IPS-20b (cell line): Measurements from ENCODE around the gene TLK2.
"Not testable (repeated sequence)": the region's sequence is repeated elsewhere in the genome, so short reads cannot be mapped to it uniquely, and the experiment has no call there.

ENCODE experiments used
- H3K27ac ChIP-seq: one replicate; pipeline ENCODE4 v1.5.1; 2013; ENCODE audit warnings: low read length
- H3K27me3 ChIP-seq: 2 replicates; pipeline ENCODE4 v1.6.1; 2013; ENCODE audit warnings: mild to moderate bottlenecking, low read length, inconsistent platforms; ENCODE audit not compliant: insufficient read depth
- H3K36me3 ChIP-seq: 2 replicates; pipeline ENCODE4 v1.6.1; 2013; ENCODE audit warnings: low read depth, mild to moderate bottlenecking, inconsistent platforms, low read length, moderate library complexity; ENCODE audit not compliant: insufficient read depth
- H3K4me1 ChIP-seq: 2 replicates; pipeline ENCODE4 v1.6.1; 2013; ENCODE audit warnings: mild to moderate bottlenecking, control low read depth, inconsistent platforms, low read length, moderate library complexity; ENCODE audit not compliant: insufficient read depth
- H3K4me3 ChIP-seq: 2 replicates; pipeline ENCODE4 v1.5.1; 2013; ENCODE audit warnings: mild to moderate bottlenecking, low read length, inconsistent platforms
- H3K9ac ChIP-seq: 2 replicates; pipeline ENCODE4 v1.6.1; 2013; ENCODE audit warnings: low read depth, mild to moderate bottlenecking, inconsistent platforms, low read length, moderate library complexity
- H3K9me3 ChIP-seq: 2 replicates; pipeline ENCODE4 v1.6.1; 2013; ENCODE audit warnings: mild to moderate bottlenecking, low read depth, low read length, inconsistent platforms; ENCODE audit not compliant: insufficient read depth

TLK2 gene

GRCh38 chr17:62494073-62494472 is 15.4 kb downstream of the TLK2 start:
- H3K4me1 ChIP-seq, H3K9me3 ChIP-seq, H3K4me3 ChIP-seq, H3K27ac ChIP-seq, H3K36me3 ChIP-seq, H3K27me3 ChIP-seq, H3K9ac ChIP-seq: not testable (repeated sequence)

- H3K27me3 ChIP-seq, H3K9ac ChIP-seq, H3K9me3 ChIP-seq: not testable (repeated sequence)
These were observed 17.7 kb downstream of the TLK2 start for GRCh38 chr17:62496344-62496743.

GRCh38 chr17:62498796-62499195 is 20.2 kb downstream of the TLK2 start:
- not testable (repeated sequence) for H3K27me3 ChIP-seq, H3K9me3 ChIP-seq, H3K4me3 ChIP-seq, H3K4me1 ChIP-seq, H3K36me3 ChIP-seq, H3K27ac ChIP-seq, H3K9ac ChIP-seq

More at GRCh38 chr17:62496344-62496743, 17.7 kb downstream of the TLK2 start:
- not testable (repeated sequence) for H3K36me3 ChIP-seq, H3K4me3 ChIP-seq, H3K27ac ChIP-seq, H3K4me1 ChIP-seq

- H3K27me3 ChIP-seq, H3K9me3 ChIP-seq, H3K36me3 ChIP-seq, H3K4me1 ChIP-seq, H3K27ac ChIP-seq, H3K9ac ChIP-seq, H3K4me3 ChIP-seq: not testable (repeated sequence)
These were observed 21.8 kb downstream of the TLK2 start for GRCh38 chr17:62500463-62500862.

- H3K9ac ChIP-seq, H3K4me1 ChIP-seq, H3K27me3 ChIP-seq, H3K27ac ChIP-seq, H3K9me3 ChIP-seq, H3K4me3 ChIP-seq, H3K36me3 ChIP-seq: not testable (repeated sequence)
These were observed 26.2 kb downstream of the TLK2 start for GRCh38 chr17:62504857-62505256.

- not testable (repeated sequence) for H3K36me3 ChIP-seq, H3K27me3 ChIP-seq, H3K4me1 ChIP-seq, H3K9ac ChIP-seq, H3K4me3 ChIP-seq, H3K27ac ChIP-seq, H3K9me3 ChIP-seq
These were observed 28.7 kb downstream of the TLK2 start for GRCh38 chr17:62507191-62507836.

- H3K27ac ChIP-seq, result not testable (repeated sequence)
These were observed 31.7 kb downstream of the TLK2 start for GRCh38 chr17:62510247-62510819.

GRCh38 chr17:62511014-62511413 is 32.4 kb downstream of the TLK2 start:
- not testable (repeated sequence) for H3K27ac ChIP-seq, H3K27me3 ChIP-seq, H3K9ac ChIP-seq, H3K9me3 ChIP-seq, H3K4me3 ChIP-seq, H3K36me3 ChIP-seq, H3K4me1 ChIP-seq

More at GRCh38 chr17:62510247-62510819, 31.7 kb downstream of the TLK2 start:
- not testable (repeated sequence) for H3K27me3 ChIP-seq, H3K36me3 ChIP-seq, H3K4me3 ChIP-seq, H3K4me1 ChIP-seq, H3K9me3 ChIP-seq, H3K9ac ChIP-seq

GRCh38 chr17:62516376-62516775 is 37.8 kb downstream of the TLK2 start:
- not testable (repeated sequence) for H3K4me3 ChIP-seq, H3K9ac ChIP-seq, H3K27ac ChIP-seq, H3K36me3 ChIP-seq, H3K9me3 ChIP-seq, H3K27me3 ChIP-seq, H3K4me1 ChIP-seq

- not testable (repeated sequence) for H3K9me3 ChIP-seq, H3K27ac ChIP-seq, H3K9ac ChIP-seq, H3K4me3 ChIP-seq, H3K27me3 ChIP-seq, H3K4me1 ChIP-seq
- H3K36me3 ChIP-seq, result peaks cover 38% of the 10 kb centered on the region
These were observed 42.7 kb downstream of the TLK2 start for GRCh38 chr17:62521295-62521694.

- not testable (repeated sequence) for H3K9me3 ChIP-seq, H3K27me3 ChIP-seq, H3K4me3 ChIP-seq, H3K9ac ChIP-seq, H3K4me1 ChIP-seq, H3K27ac ChIP-seq
- peaks cover 44% of the 10 kb centered on the region for H3K36me3 ChIP-seq
These were observed 45.5 kb downstream of the TLK2 start for GRCh38 chr17:62524077-62524476.

GRCh38 chr17:62525317-62525716 is 46.7 kb downstream of the TLK2 start:
- not testable (repeated sequence) for H3K9ac ChIP-seq, H3K4me1 ChIP-seq, H3K4me3 ChIP-seq, H3K27ac ChIP-seq, H3K27me3 ChIP-seq, H3K9me3 ChIP-seq
- H3K36me3 ChIP-seq, result peaks cover 44% of the 10 kb centered on the region
